Hepatocyte (in vitro differentiated cells): ENCODE measurements around the gene MACROD2. TPM values are rescaled to one million over a fixed set of nuclear protein-coding genes. Genes with fewer than 3 reads are reported as not detected.

Source experiments
- DNase-seq: peaks from one replicate; pipeline ENCODE4 v3.0.0-alpha.2; 2016; ENCODE audit warnings: low spot score
- H2AFZ ChIP-seq: fragments of 200-600 bp; sonication (generic); 2 replicates; pipeline ENCODE4 v1.6.0; 2016; ENCODE audit warnings: antibody characterized with exemption, mild to moderate bottlenecking
- H3K27ac ChIP-seq: fragments of 200-600 bp; sonication (generic); 2 replicates; pipeline ENCODE4 v1.5.1; 2016; ENCODE audit warnings: mild to moderate bottlenecking
- H3K27me3 ChIP-seq: fragments of 200-600 bp; sonication (generic); 2 replicates; pipeline ENCODE4 v1.6.1; 2016
- H3K36me3 ChIP-seq: fragments of 200-600 bp; sonication (generic); replicated peaks from 2 replicates; pipeline ENCODE4 v1.5.1; 2016; ENCODE audit warnings: low read depth; ENCODE audit not compliant: insufficient read depth
- H3K4me1 ChIP-seq: fragments of 200-600 bp; sonication (generic); 2 replicates; pipeline ENCODE4 v1.5.1; 2016; ENCODE audit warnings: mild to moderate bottlenecking, moderate library complexity; ENCODE audit not compliant: insufficient read depth
- H3K4me2 ChIP-seq: fragments of 200-600 bp; sonication (generic); 2 replicates; pipeline ENCODE4 v1.6.0; 2016
- H3K4me3 ChIP-seq: fragments of 200-600 bp; sonication (generic); 2 replicates; pipeline ENCODE4 v1.5.1; 2016; ENCODE audit warnings: mild to moderate bottlenecking
- H3K79me2 ChIP-seq: fragments of 200-600 bp; sonication (generic); 2 replicates; pipeline ENCODE4 v1.6.0; 2017; ENCODE audit warnings: mild to moderate bottlenecking
- H3K9me2 ChIP-seq: fragments of 200-600 bp; sonication (generic); replicated peaks from 2 replicates; pipeline ENCODE4 v1.6.0; 2017; ENCODE audit warnings: mild to moderate bottlenecking; ENCODE audit not compliant: insufficient read depth
- H3K9me3 ChIP-seq: fragments of 200-600 bp; sonication (generic); 2 replicates; pipeline ENCODE4 v1.5.1; 2016; ENCODE audit warnings: low read depth, mild to moderate bottlenecking
- H4K20me1 ChIP-seq: fragments of 200-600 bp; sonication (generic); 2 replicates; pipeline ENCODE4 v1.6.0; 2016; ENCODE audit warnings: mild to moderate bottlenecking; ENCODE audit not compliant: insufficient read depth, poor library complexity, severe bottlenecking
- EZH2 ChIP-seq: fragments of 200-600 bp; sonication (generic); IDR thresholded peaks from 2 replicates; pipeline ENCODE4 v1.6.1; 2016; ENCODE audit warnings: antibody characterized with exemption, mild to moderate bottlenecking, borderline replicate concordance
- EZH2phosphoT487 ChIP-seq: fragments of 200-600 bp; sonication (generic); IDR thresholded peaks from one replicate; pipeline ENCODE4 v1.6.1; 2018; ENCODE audit warnings: antibody characterized with exemption, mild to moderate bottlenecking, low read depth, moderate library complexity; ENCODE audit not compliant: unreplicated experiment, severe bottlenecking
- WGBS: methylation state at CpG from one replicate; pipeline ENCODE4 v1.1.6; 2016; ENCODE audit warnings: low lambda C conversion rate; ENCODE audit errors: missing lambda C conversion rate; 5-methylcytosine and 5-hydroxymethylcytosine counted together
- polyA plus RNA-seq: library from polyadenylated mRNA; unstranded; fragments of >200 nt; fragmentation: Nextera tagmentation; extraction: Ambion mirVana; gene quantifications from 2 replicates; pipeline ENCODE4 v1.2.1, GENCODE V29; 2016
- total RNA-seq: library from RNA; depleted of rRNA; stranded (reverse); fragments of >200 nt; gene quantifications from 2 replicates; pipeline ENCODE4 v1.2.3, GENCODE V29; 2014
- TF ChIP-seq, protein P1 (sequence below): fragments of 200-600 bp; sonication (generic); IDR thresholded peaks from 2 replicates; pipeline ENCODE4 v1.5.1; 2016; ENCODE audit warnings: antibody characterized with exemption, mild to moderate bottlenecking; ENCODE audit not compliant: poor library complexity

MACROD2 gene
- total and polyA plus RNA-seq, 2 experiments from 2014 or later: 2.4 to 3.1 TPM

- WGBS: 89% methylated on average over 6 of the region's 6 CpGs
- DNase-seq: no peak
- Histone ChIP-seq H3K9me3 (no peaks in the 10 kb centered on the region), H3K27me3 (no peaks in the 10 kb centered on the region), H3K4me3 (no peak overlapping the region), H3K79me2 (no peaks in the 10 kb centered on the region), H3K4me2 (no peak overlapping the region), H2AFZ (no peak overlapping the region), H3K9me2 (no peaks in the 10 kb centered on the region), H3K27ac (no peak overlapping the region), H3K36me3 (no peaks in the 10 kb centered on the region), H3K4me1 (no peaks in the 10 kb centered on the region), H4K20me1 (no peaks in the 10 kb centered on the region)
- TF ChIP-seq EZH2: no peak
- no peak for TF ChIP-seq EZH2phosphoT487
- TF ChIP-seq, protein P1, sequence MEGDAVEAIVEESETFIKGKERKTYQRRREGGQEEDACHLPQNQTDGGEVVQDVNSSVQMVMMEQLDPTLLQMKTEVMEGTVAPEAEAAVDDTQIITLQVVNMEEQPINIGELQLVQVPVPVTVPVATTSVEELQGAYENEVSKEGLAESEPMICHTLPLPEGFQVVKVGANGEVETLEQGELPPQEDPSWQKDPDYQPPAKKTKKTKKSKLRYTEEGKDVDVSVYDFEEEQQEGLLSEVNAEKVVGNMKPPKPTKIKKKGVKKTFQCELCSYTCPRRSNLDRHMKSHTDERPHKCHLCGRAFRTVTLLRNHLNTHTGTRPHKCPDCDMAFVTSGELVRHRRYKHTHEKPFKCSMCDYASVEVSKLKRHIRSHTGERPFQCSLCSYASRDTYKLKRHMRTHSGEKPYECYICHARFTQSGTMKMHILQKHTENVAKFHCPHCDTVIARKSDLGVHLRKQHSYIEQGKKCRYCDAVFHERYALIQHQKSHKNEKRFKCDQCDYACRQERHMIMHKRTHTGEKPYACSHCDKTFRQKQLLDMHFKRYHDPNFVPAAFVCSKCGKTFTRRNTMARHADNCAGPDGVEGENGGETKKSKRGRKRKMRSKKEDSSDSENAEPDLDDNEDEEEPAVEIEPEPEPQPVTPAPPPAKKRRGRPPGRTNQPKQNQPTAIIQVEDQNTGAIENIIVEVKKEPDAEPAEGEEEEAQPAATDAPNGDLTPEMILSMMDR: no peak
These were observed 1225.7 kb downstream of the MACROD2 start for GRCh38 chr20:15220778-15221565.

DNA sequence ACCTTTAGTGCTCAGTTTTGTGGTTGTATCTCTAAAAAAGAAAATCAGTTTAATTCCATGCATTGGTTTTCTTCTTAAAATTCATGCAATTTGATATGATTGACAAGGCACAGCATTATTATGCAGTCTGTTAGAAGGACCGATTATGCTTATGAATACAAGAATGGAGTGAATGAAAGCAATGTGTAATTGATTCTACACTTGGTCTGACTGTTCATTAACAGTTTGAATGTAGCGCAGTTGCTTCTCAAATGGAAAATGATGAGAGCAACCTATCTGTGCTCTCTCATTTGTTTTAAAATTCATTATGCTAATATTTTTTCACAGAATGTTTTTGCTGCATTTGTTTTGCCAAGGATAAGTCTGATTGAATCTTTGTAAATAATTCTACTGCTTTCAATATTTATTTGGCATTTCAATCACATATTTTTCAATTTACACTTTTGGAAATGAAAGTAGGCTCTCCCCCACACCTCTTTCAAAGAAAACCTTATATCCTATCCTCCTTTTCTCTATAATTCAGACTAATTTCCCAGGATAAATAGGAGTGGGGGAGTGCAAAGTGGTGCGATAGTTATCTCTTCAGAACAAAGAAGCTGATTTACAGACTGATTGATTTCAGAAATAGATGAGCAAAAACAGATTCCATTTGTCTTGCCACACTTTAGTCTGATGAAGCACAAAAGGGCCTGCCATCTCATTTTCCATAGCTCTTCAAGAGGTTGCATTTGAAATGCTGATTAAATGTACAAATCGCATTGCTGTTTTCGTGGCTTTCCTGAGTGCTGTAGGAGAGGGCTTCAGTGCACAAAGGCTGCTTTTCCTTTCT is 1227.4 kb downstream of the MACROD2 start:
- 87% methylated on average over 5 of the region's 5 CpGs for WGBS
- Histone ChIP-seq H3K4me3 (no peak overlapping the region), H4K20me1 (no peaks in the 10 kb centered on the region), H3K9me2 (no peaks in the 10 kb centered on the region), H3K27ac (no peak overlapping the region), H3K79me2 (no peaks in the 10 kb centered on the region), H3K9me3 (no peaks in the 10 kb centered on the region), H3K4me2 (no peak overlapping the region), H3K4me1 (no peaks in the 10 kb centered on the region), H3K36me3 (no peaks in the 10 kb centered on the region), H3K27me3 (no peaks in the 10 kb centered on the region), H2AFZ (no peak overlapping the region)
- no peak for TF ChIP-seq EZH2
- TF ChIP-seq, protein P1: no peak
- no peak for DNase-seq

- H3K4me2 ChIP-seq: no peak overlapping the region
- H3K36me3 ChIP-seq: no peaks in the 10 kb centered on the region
- no peaks in the 10 kb centered on the region for H3K9me2 ChIP-seq
- H3K4me1 ChIP-seq: no peaks in the 10 kb centered on the region
- no peaks in the 10 kb centered on the region for H4K20me1 ChIP-seq
- H3K79me2 ChIP-seq: no peaks in the 10 kb centered on the region
- H2AFZ ChIP-seq: no peak overlapping the region
- TF ChIP-seq EZH2phosphoT487 (no peak), EZH2 (no peak)
- TF ChIP-seq, protein P1: no peak
- no peaks in the 10 kb centered on the region for H3K9me3 ChIP-seq
- DNase-seq: no peak
- no peaks in the 10 kb centered on the region for H3K27me3 ChIP-seq
- no peak overlapping the region for H3K4me3 ChIP-seq
- no peak overlapping the region for H3K27ac ChIP-seq
- 95% methylated on average over 2 of the region's 2 CpGs for WGBS
These were observed 1228.9 kb downstream of the MACROD2 start for GRCh38 chr20:15224199-15224598.
